Measurements from ENCODE around the gene PPBP.

- TF ChIP-seq POLR2A (IDR thresholded peaks at IDR 0.05) (no peak), CTCF (IDR thresholded peaks at IDR 0.05) (no peak)
Measured at GRCh38 chr4:73943555-73943954, 44.4 kb downstream of the PPBP start.
